HepG2 (cell line): ENCODE data around the gene GJD3. TPM values are rescaled to one million over a fixed set of nuclear protein-coding genes. Genes with fewer than 3 reads are reported as not detected.
A peak's percentile ranks its signal among the peaks of the same experiment; 100 is the strongest.

ENCODE experiments used
- DNMT3B ChIP-seq: conservative IDR thresholded peaks from 2 replicates; pipeline ENCODE4 v1.6.1; 2016; ENCODE audit warnings: missing biosample characterization, control low read depth
- GABPB1 ChIP-seq: IDR thresholded peaks from 2 replicates; pipeline ENCODE4 v1.6.1; 2016; ENCODE audit warnings: mild to moderate bottlenecking, missing genetic modification reagents, moderate library complexity, missing compliant biosample characterization
- GATAD2A ChIP-seq: IDR thresholded peaks from 2 replicates; pipeline ENCODE4 v1.6.1; 2016
- HCFC1 ChIP-seq: fragments of 150-350 bp; IDR thresholded peaks from 2 replicates; pipeline ENCODE4 v1.6.1; 2014; ENCODE audit warnings: low read depth, low read length
- HDAC6 ChIP-seq: fragments of 200-600 bp; sonication (generic); IDR thresholded peaks from 2 replicates; pipeline ENCODE4 v1.7.0; 2017; ENCODE audit warnings: mild to moderate bottlenecking, antibody characterized with exemption, low read length, low read depth
- HHEX ChIP-seq: IDR thresholded peaks from 2 replicates; pipeline ENCODE4 v1.6.1; 2016; ENCODE audit warnings: control low read depth
- HMGXB4 ChIP-seq, 2 experiments: sonication (generic) in 1 of 2; formaldehyde crosslinking in 1 of 2; IDR thresholded peaks; 2 replicates each; pipeline versions ENCODE4 v1.4.0 to v1.6.1; 2018 to 2020; ENCODE audit warnings: missing genetic modification reagents in 2 of 2, borderline replicate concordance in 1 of 2, low read depth in 1 of 2, mild to moderate bottlenecking in 1 of 2, missing biosample characterization in 1 of 2
- IKZF4 ChIP-seq: sonication (generic); formaldehyde crosslinking; IDR thresholded peaks from 2 replicates; pipeline ENCODE4 v1.5.1; 2020; ENCODE audit warnings: borderline replicate concordance, mild to moderate bottlenecking, low read depth, missing genetic modification reagents; ENCODE audit errors: not compliant biosample characterization
- MAF1 ChIP-seq: sonication (generic); formaldehyde crosslinking; IDR thresholded peaks from 2 replicates; pipeline ENCODE4 v1.5.0; 2020; ENCODE audit warnings: missing genetic modification reagents, borderline replicate concordance
- MEF2D ChIP-seq: sonication (generic); formaldehyde crosslinking; IDR thresholded peaks from 2 replicates; pipeline ENCODE4 v1.5.1; 2020; ENCODE audit warnings: mild to moderate bottlenecking, missing genetic modification reagents
- MYC ChIP-seq: sonication (generic); formaldehyde crosslinking; IDR thresholded peaks from 2 replicates; pipeline ENCODE4 v1.9.0; 2021; ENCODE audit warnings: missing genetic modification reagents, borderline replicate concordance
- SRY ChIP-seq: sonication (generic); formaldehyde crosslinking; IDR thresholded peaks from 2 replicates; pipeline ENCODE4 v1.8.0; 2022; ENCODE audit warnings: mild to moderate bottlenecking, missing genetic modification reagents
- SUZ12 ChIP-seq: fragments of 150-350 bp; IDR thresholded peaks from 2 replicates; pipeline ENCODE4 v1.6.1; 2014; ENCODE audit warnings: low read depth, low read length
- THRA ChIP-seq: sonication (generic); formaldehyde crosslinking; IDR thresholded peaks from 2 replicates; pipeline ENCODE4 v1.4.0; 2020; ENCODE audit warnings: missing genetic modification reagents, borderline replicate concordance
- YEATS2 ChIP-seq: sonication (generic); formaldehyde crosslinking; IDR thresholded peaks from 2 replicates; pipeline ENCODE4 v1.4.0; 2020; ENCODE audit warnings: missing genetic modification reagents, borderline replicate concordance
- ZBTB46 ChIP-seq: sonication (generic); formaldehyde crosslinking; IDR thresholded peaks from 2 replicates; pipeline ENCODE4 v1.4.0; 2020; ENCODE audit warnings: mild to moderate bottlenecking, missing genetic modification reagents, borderline replicate concordance
- ZBTB7A ChIP-seq: sonication (generic); formaldehyde crosslinking; IDR thresholded peaks from 2 replicates; pipeline ENCODE4 v1.8.0; 2022; ENCODE audit warnings: mild to moderate bottlenecking, missing genetic modification reagents
- ZMYM4 ChIP-seq: sonication (generic); formaldehyde crosslinking; IDR thresholded peaks from 2 replicates; pipeline ENCODE4 v1.8.1; 2023; ENCODE audit warnings: mild to moderate bottlenecking, missing genetic modification reagents
- ZNF18 ChIP-seq: sonication (generic); formaldehyde crosslinking; IDR thresholded peaks from 2 replicates; pipeline ENCODE4 v1.8.0; 2022; ENCODE audit warnings: mild to moderate bottlenecking, missing genetic modification reagents; ENCODE audit not compliant: insufficient replicate concordance
- ZNF207 ChIP-seq: fragments of 450-650 bp; IDR thresholded peaks from 2 replicates; pipeline ENCODE4 v1.6.1; 2016; ENCODE audit warnings: antibody characterized with exemption, borderline replicate concordance
- ZNF543 ChIP-seq: sonication (generic); formaldehyde crosslinking; IDR thresholded peaks from 2 replicates; pipeline ENCODE4 v1.4.0; 2020; ENCODE audit warnings: mild to moderate bottlenecking, missing genetic modification reagents
- ZNF792 ChIP-seq: IDR thresholded peaks from 2 replicates; pipeline ENCODE4 v1.6.1; 2016
- ZNF816 ChIP-seq: sonication (generic); formaldehyde crosslinking; IDR thresholded peaks from 2 replicates; pipeline ENCODE4 v1.8.0; 2022; ENCODE audit warnings: missing genetic modification reagents, mild to moderate bottlenecking, borderline replicate concordance
- ZSCAN31 ChIP-seq: sonication (generic); formaldehyde crosslinking; IDR thresholded peaks from 2 replicates; pipeline ENCODE4 v1.5.0; 2020; ENCODE audit warnings: low read depth, mild to moderate bottlenecking, missing genetic modification reagents
- polyA plus RNA-seq, 8 experiments: library from polyadenylated mRNA; depleted of rRNA in 3 of 8; stranded (reverse) in 7 of 8; unstranded in 1 of 8; fragments of >200 nt; fragmentation: Illumina TruSeq in 4 of 8; extraction: Trizol in 4 of 8; gene quantifications; 2 replicates each; pipeline versions ENCODE4 v1.2.1 to v1.2.3, GENCODE V29; 2011 to 2016; ENCODE audit warnings: low read depth in 4 of 8, missing spikeins in 1 of 8, mixed read lengths in 1 of 8; ENCODE audit not compliant: insufficient read depth in 1 of 8
- total RNA-seq, 5 experiments: library from RNA; depleted of rRNA; stranded (reverse); fragments of >200 nt; fragmentation: Illumina TruSeq; extraction: Trizol; gene quantifications; 2 replicates each; pipeline ENCODE4 v1.2.3, GENCODE V29; 2016; ENCODE audit warnings: low read depth in 1 of 5

GJD3 gene
- total and polyA plus RNA-seq, 2 of the 13 experiments (the other 11 are each of a cell fraction or from before 2014, with no cell fraction given) = not detected

- TF ChIP-seq SUZ12 (no peak), GABPB1 (CRISPR knock-in tag) (peak; percentile 8; the same call in 1 of the 2 replicates), GATAD2A (CRISPR knock-in tag) (no peak), ZNF207 (no peak), HHEX (no peak), HCFC1 (no peak), ZBTB46 (no peak), HMGXB4 (CRISPR knock-in tag; IDR thresholded peaks at IDR 0.05; ENCODE audit: borderline replicate concordance in 1 of 2, low read depth in 1 of 2) (no peak), MYC (CRISPR knock-in tag) (0 out of 2 replicates have a peak, but pooled peaks have one; percentile 10), IKZF4 (CRISPR knock-in tag) (no peak), ZNF792 (CRISPR knock-in tag) (no peak), HDAC6 (no peak), DNMT3B (no peak), YEATS2 (CRISPR knock-in tag) (no peak), ZMYM4 (CRISPR knock-in tag) (no peak; the same call in 1 of the 2 replicates), ZBTB7A (no peak), THRA (CRISPR knock-in tag) (no peak), ZNF543 (0 out of 2 replicates have a peak, but pooled peaks have one; percentile 24), MAF1 (no peak), ZSCAN31 (CRISPR knock-in tag) (no peak), ZNF18 (no peak), SRY (CRISPR knock-in tag) (peak; percentile 54; the same call in 1 of the 2 replicates), ZNF816 (CRISPR knock-in tag) (no peak), MEF2D (CRISPR knock-in tag) (no peak)
These were observed 1.3 kb downstream of the GJD3 start (continued) for GRCh38 chr17:40363111-40363827.
